Aorta (tissue), 5 donors: ENCODE measurements around the gene C1QTNF3. TPM values are rescaled to one million over a fixed set of nuclear protein-coding genes. Genes with fewer than 3 reads are reported as not detected.

Experiments used
- ATAC-seq: fragments of 200-7000 bp; cut with Tn5 transposase; one replicate; pipeline ENCODE4 v1.9.1; 2022; ENCODE audit warnings: moderate library complexity; ENCODE audit not compliant: low FRiP score
- DNase-seq, 2 donors: peaks; one replicate each; pipeline ENCODE4 v3.0.0-alpha.2; 2020
- H3K27ac ChIP-seq, 2 donors: one replicate each; pipeline ENCODE4 v1.5.1; 2013; ENCODE audit warnings: low read length in 2 of 2, mild to moderate bottlenecking in 2 of 2, moderate library complexity in 2 of 2, control low read depth in 1 of 2, inconsistent platforms in 1 of 2, low read depth in 1 of 2
- H3K27me3 ChIP-seq, 2 donors: one replicate each; pipeline ENCODE4 v1.6.1; 2013; ENCODE audit warnings: control low read depth in 1 of 2, low read length in 1 of 2, mild to moderate bottlenecking in 1 of 2, moderate library complexity in 1 of 2; ENCODE audit not compliant: insufficient read depth in 2 of 2, control insufficient read depth in 1 of 2
- H3K36me3 ChIP-seq, 2 donors: one replicate each; pipeline ENCODE4 v1.6.1; 2013; ENCODE audit warnings: control low read depth in 1 of 2, low read length in 1 of 2, mild to moderate bottlenecking in 1 of 2; ENCODE audit not compliant: insufficient read depth in 2 of 2, control insufficient read depth in 1 of 2
- H3K4me1 ChIP-seq, 2 donors: one replicate each; pipeline ENCODE4 v1.6.1; 2013; ENCODE audit warnings: low read length in 2 of 2, control low read depth in 1 of 2, mild to moderate bottlenecking in 1 of 2, moderate library complexity in 1 of 2; ENCODE audit not compliant: insufficient read depth in 2 of 2, control insufficient read depth in 1 of 2
- H3K4me3 ChIP-seq, 2 donors: one replicate each; pipeline ENCODE4 v1.5.1; 2013; ENCODE audit warnings: low read length in 2 of 2, control low read depth in 1 of 2, mild to moderate bottlenecking in 1 of 2
- H3K9me3 ChIP-seq: one replicate; pipeline ENCODE4 v1.6.1; 2013; ENCODE audit warnings: mild to moderate bottlenecking, low read length; ENCODE audit not compliant: control insufficient read depth
- WGBS, 2 donors: extraction: QIAGEN DNeasy Blood & Tissue Kit; methylation state at CpG; one replicate each; pipeline ENCODE4 v1.1.7; 2013; 5-methylcytosine and 5-hydroxymethylcytosine counted together
- intact Hi-C, 2 donors: fragments of 100-400 bp; cut with DNase I; formaldehyde crosslinking; loops; one replicate each; pipeline versions ENCODE4 v1.14.2 to v1.15.0; 2022
- polyA plus RNA-seq, 2 donors: library from polyadenylated mRNA; stranded (reverse); fragments of 200-250 nt; gene quantifications; one replicate each; pipeline ENCODE4 v1.2.3, GENCODE V29; 2013
- total RNA-seq, 2 donors: library from RNA; stranded (reverse); fragmentation: NEBNext Ultra II Directional; extraction: Animal tissue kit (Norgen Biotek cat#: 25700); gene quantifications; one replicate each; pipeline ENCODE4 v1.2.1, GENCODE V29; 2021
- donor health status: healthy with polysubstance abuse.
- donor health status: Bipolar disorder and iron deficiency.
- donor health status: DM: no; HTN: no; CAD: no.
- donor health status: DM: no; HTN: no; CAD: no.
- donor health status: DM: yes; HTN: yes; CAD: no.

C1QTNF3 gene
- total and polyA plus RNA-seq, 4 donors = 3.1 to 38.8 (median 5.6) TPM; not detected in 1

DNA sequence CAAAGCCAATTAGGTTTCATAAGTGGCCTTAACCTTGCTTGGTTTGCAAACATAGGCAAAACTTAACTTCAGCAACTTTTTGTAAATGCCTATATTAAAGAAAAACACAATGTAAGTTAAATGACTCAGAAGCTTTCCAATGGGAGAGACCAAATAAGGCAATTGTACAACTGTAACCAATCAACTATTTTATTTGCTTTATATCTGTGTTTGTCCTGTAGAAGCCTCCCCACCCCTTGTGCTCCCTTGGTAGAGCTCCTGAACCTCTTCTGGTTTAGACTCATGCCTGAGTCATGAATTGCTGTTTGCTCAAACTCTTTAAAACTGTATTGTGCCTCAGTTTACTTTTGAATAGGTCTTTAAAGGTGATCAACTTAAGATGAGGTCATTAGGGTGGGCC, 3.0 kb upstream of the C1QTNF3 start:
- Histone ChIP-seq H3K4me1 (peaks cover 0 to 14% of the 10 kb centered on the region in 2 donors), H3K27ac (no peak overlapping the region), H3K36me3 (no peaks in the 10 kb centered on the region), H3K27me3 (no peaks in the 10 kb centered on the region), H3K4me3 (no peak overlapping the region), H3K9me3 (no peaks in the 10 kb centered on the region)
- intact Hi-C loops = no loop called here
- DNase-seq (no peak), ATAC-seq (no peak)

DNA sequence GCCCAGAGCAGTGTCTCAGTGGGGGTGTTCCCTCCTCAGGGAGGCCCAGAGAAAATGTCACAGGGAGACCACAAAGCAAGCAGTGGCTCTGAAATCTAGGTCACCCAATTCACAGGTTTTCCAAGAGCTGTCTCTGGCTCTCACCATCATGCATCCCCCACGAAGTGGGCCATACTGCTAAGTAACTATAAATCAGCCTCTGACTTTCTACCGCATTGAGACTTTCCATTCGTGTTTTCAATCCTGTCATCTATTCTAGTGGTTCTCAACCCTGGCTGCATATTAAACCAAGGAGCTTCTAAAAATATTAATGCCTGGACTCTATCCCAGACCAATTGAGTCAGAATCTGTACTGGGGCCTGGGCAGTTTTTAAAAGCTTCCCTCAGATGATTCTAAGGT, 2.0 kb upstream of the C1QTNF3 start:
- H3K4me1 ChIP-seq = peaks cover 0 to 14% of the 10 kb centered on the region in 2 donors
- WGBS, 2 donors = 7 to 12% methylated on average over 3 of the region's 3 CpGs
- peak; percentile 55 for ATAC-seq

DNA sequence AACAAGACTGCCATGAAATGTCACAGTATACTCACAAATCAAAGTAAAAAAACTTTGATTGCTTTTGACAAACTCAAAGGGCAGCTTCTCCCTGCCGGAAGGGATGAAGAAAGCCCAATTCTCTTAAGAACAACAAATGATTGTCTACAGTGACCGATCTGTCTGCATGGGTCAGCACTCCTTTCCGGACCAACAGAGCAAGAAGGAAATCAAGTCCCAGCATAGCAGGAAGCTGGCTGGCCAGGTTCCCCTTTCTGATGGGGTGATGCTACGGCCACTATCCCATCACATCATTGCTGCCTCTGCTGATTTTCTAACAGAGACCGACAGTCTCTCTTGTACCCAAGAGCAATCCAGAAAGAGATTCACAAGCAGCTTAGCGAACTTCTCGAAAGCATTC, 692 bp downstream of the C1QTNF3 start:
- H3K4me3 ChIP-seq = no peak overlapping the region
- ATAC-seq = peak; percentile 29
- H3K27me3 ChIP-seq = no peaks in the 10 kb centered on the region
- H3K9me3 ChIP-seq = no peaks in the 10 kb centered on the region
- no peak overlapping the region for H3K27ac ChIP-seq
- no peaks in the 10 kb centered on the region for H3K36me3 ChIP-seq
- intact Hi-C loops = no loop called here
- WGBS, 2 donors = 88 to 91% methylated on average over 7 of the region's 7 CpGs
- DNase-seq = peak in 1 of 2 donors; percentile 80
- H3K4me1 ChIP-seq = peaks cover 0 to 19% of the 10 kb centered on the region in 2 donors

More for the DNA sequence above, 2.0 kb upstream of the C1QTNF3 start:
- DNase-seq = no peak
- Histone ChIP-seq H3K27ac (peak overlapping the region; percentile 64 to 91), H3K9me3 (no peaks in the 10 kb centered on the region), H3K4me3 (no peak overlapping the region), H3K27me3 (no peaks in the 10 kb centered on the region), H3K36me3 (no peaks in the 10 kb centered on the region)
- intact Hi-C loops = no loop called here

DNA sequence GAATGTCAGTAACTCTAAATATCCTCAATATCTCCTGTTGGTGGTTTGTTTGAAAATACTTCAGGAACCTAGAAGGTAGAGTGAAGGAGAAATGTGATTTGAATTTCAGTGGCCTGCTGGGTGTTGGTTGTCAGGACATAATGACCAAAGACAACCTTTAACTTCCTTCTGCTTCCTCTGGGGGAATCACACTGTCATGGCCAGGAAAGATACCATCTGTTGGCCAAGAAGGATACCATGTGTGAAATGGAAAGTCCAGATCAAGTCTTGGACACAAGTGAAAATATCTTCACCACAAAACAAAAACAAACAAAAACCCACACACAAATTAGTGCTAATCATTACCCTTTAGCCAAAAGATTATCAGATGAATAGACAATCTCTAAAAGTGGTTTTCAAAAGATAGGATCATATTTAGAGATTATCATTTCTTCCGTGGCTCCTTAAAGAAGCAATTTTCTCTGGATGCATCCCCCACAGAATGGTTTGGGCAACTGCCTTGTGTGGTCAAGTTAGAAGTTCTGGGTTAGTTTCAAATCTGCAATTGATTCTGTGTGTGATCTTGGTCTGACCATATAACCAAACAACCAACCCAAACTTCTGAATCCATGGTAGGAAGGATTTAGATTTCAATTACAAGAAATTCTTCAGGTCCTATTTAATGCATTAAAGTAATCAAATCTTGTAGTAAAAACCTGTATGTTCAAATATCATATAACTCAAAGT, 1.6 kb downstream of the C1QTNF3 start:
- Histone ChIP-seq H3K27ac (no peak overlapping the region), H3K4me1 (peaks cover 0 to 19% of the 10 kb centered on the region in 2 donors), H3K4me3 (no peak overlapping the region), H3K9me3 (no peaks in the 10 kb centered on the region), H3K27me3 (no peaks in the 10 kb centered on the region), H3K36me3 (no peaks in the 10 kb centered on the region)
- intact Hi-C loops = no loop called here
- no peak for ATAC-seq
- no peak for DNase-seq
- WGBS, 2 donors = 91 to 97% methylated on average over 1 of the region's 1 CpG

DNA sequence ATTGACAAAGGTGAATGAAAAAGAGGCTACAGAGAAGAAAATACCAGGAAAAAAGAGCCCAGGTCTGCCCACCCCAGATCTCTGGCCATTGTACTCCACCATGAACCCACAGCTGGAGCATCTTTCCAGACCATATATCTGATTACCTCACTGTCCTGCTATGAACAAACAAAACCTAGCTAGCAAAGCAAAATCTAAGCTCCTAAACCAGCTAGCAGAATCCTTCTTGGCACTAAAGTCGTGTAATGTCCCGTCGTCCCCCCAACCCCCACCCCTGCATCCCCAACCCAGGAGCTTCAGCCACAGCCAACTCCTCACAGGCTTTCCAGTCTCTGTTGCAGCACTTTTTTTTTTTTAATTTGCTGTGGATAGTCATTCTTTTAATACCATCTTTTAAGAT, 2.5 kb downstream of the C1QTNF3 start:
- 26 to 35% methylated on average over 3 of the region's 3 CpGs for WGBS, 2 donors
- no peak overlapping the region for H3K27ac ChIP-seq
- no peak for DNase-seq
- H3K27me3 ChIP-seq = no peaks in the 10 kb centered on the region
- H3K9me3 ChIP-seq = no peaks in the 10 kb centered on the region
- intact Hi-C loops = no loop called here
- H3K4me1 ChIP-seq = peaks cover 0 to 16% of the 10 kb centered on the region in 2 donors
- no peaks in the 10 kb centered on the region for H3K36me3 ChIP-seq
- no peak for ATAC-seq
- H3K4me3 ChIP-seq = no peak overlapping the region

DNA sequence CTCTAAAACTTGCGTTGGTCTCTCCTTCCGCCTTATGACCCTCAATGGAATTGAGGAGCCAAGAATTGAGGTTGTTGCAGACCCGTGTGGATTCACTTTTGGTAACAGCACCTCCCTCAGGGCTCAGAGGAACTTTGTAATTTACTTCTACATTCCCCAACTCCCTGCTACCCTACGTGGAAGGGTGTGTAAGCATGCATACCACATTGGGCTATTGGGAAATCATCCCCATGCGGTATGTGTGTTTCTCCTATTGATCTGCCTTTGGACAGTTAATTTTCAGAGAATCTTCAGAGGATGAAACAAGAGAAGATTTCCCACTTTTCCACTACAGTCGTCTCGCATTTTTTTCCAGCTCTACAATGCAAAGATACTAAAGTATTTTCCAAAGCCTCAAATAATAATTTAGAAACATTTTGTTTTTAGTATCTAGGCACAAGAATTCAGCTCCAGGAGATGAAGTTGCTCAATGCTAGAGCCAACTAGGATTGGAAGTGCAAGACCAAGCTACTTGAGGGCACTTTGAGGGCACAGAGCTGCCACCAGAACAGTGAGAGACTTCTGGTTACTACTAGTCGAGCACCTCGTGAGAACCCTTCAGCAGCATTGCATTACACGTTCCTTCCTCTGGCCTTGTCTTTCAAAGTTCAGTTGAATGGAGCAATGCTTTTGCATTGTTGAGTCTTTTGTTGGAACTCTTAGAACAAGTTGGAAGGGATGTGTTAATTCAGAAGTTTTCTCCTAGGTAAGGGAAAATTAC, 3.4 kb downstream of the C1QTNF3 start:
- ATAC-seq = no peak
- WGBS, 2 donors = 96 to 98% methylated on average over 10 of the region's 10 CpGs

DNA sequence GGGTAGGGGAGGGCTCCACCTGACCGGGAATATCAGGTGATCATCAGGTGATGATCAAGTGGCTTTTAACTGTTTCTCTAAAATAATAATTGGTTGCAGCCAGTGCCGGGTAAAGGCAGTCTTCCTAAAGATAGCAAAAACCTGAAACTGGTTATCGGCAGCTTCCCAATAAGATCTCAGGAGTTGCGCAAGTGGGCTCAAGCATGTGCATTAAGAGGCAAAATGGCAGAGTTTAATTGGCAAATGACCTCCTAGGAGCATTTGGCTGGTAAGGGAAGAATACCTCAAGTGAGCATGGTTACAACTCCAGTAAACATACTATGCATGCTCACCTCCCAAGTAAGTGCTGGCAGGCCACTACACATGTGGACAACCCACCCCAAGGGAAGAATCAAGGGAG, 4.2 kb downstream of the C1QTNF3 start:
- no peak for DNase-seq
- no peak for ATAC-seq

More for the DNA sequence above, 3.4 kb downstream of the C1QTNF3 start:
- DNase-seq = no peak
- Histone ChIP-seq H3K4me1 (peaks cover 0 to 10% of the 10 kb centered on the region in 2 donors), H3K9me3 (no peaks in the 10 kb centered on the region), H3K27me3 (no peaks in the 10 kb centered on the region), H3K27ac (no peak overlapping the region), H3K36me3 (peaks cover 0 to 3% of the 10 kb centered on the region in 2 donors), H3K4me3 (no peak overlapping the region)
- intact Hi-C loops = no loop called here

DNA sequence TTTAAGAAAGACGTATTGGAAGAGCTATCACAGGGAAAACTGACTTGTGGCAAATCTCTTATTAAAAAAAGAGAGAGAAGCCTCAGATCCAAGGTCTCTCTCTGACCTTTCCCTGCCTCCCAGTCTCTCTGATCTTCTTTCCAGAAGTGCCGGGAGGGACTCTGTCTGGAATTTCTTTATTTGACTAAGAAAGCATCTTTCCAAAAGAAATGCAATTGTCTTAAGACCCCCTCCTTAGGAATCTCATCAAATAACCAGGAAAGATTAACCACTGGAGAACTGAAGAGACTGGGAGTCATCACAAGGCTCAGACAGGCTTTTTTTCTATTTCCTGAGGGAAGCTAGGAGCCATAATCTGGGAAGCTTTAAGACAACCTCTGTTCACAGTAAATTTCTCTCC, 4.6 kb downstream of the C1QTNF3 start:
- intact Hi-C loops = no loop called here
- H3K27ac ChIP-seq = no peak overlapping the region
- WGBS, 2 donors = 66 to 70% methylated on average over 2 of the region's 2 CpGs
- no peaks in the 10 kb centered on the region for H3K9me3 ChIP-seq
- ATAC-seq (no peak), DNase-seq (no peak)
- H3K36me3 ChIP-seq = peaks cover 0 to 3% of the 10 kb centered on the region in 2 donors
- no peak overlapping the region for H3K4me3 ChIP-seq
- no peaks in the 10 kb centered on the region for H3K27me3 ChIP-seq
- H3K4me1 ChIP-seq = peaks cover 0 to 9% of the 10 kb centered on the region in 2 donors

More for the DNA sequence above, 4.2 kb downstream of the C1QTNF3 start:
- Histone ChIP-seq H3K27ac (no peak overlapping the region), H3K9me3 (no peaks in the 10 kb centered on the region), H3K4me3 (no peak overlapping the region), H3K4me1 (peaks cover 0 to 9% of the 10 kb centered on the region in 2 donors), H3K36me3 (peaks cover 0 to 3% of the 10 kb centered on the region in 2 donors), H3K27me3 (no peaks in the 10 kb centered on the region)
- intact Hi-C loops = no loop called here
- 96 to 97% methylated on average over 4 of the region's 4 CpGs for WGBS, 2 donors

DNA sequence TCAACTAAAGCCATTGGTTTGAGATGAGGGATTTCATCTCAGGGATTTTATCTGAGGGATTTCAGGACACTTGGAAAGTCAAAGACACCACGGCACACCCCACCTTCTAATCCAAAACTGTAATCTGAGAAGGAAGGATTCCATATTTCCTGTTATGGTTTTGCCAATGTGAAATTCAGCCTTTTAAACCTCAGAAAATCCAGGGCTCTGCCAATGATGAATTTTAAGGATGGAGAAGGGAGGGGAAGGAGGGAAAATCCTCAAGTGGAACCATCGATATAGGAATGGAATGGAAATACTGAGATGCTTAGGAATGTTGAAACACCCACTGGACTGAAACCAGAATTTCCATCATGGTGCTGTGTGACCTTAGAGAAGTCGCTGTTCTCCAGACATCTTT, 5.3 kb downstream of the C1QTNF3 start:
- WGBS, 2 donors = 14 to 17% methylated on average over 3 of the region's 3 CpGs
- no peaks in the 10 kb centered on the region for H3K9me3 ChIP-seq
- DNase-seq (no peak), ATAC-seq (no peak)
- peaks cover 0 to 3% of the 10 kb centered on the region in 2 donors for H3K36me3 ChIP-seq
- intact Hi-C loops = no loop called here
- H3K27ac ChIP-seq = peak overlapping the region; percentile 39 to 68
- no peaks in the 10 kb centered on the region for H3K27me3 ChIP-seq
- peaks cover 0 to 5% of the 10 kb centered on the region in 2 donors for H3K4me1 ChIP-seq
- no peak overlapping the region for H3K4me3 ChIP-seq
